Naive thymus-derived CD4-positive, alpha-beta T cell (primary cell): Measurements from ENCODE around the gene ALPL. TPM values are rescaled to one million over a fixed set of nuclear protein-coding genes. Genes with fewer than 3 reads are reported as not detected.

Source experiments
- ATAC-seq: fragments of 150-1000 bp; cut with Tn5 transposase; 2 replicates; pipeline ENCODE4 v1.10.0; 2021; ENCODE audit warnings: mild to moderate bottlenecking, moderate library complexity
- CTCF ChIA-PET: fragments of 350-600 bp; sonication (Branson Sonifier 250); formaldehyde crosslinking; loops from one replicate; lab custom pipeline; 2021; ENCODE audit warnings: antibody characterized with exemption; lab: Charles Lee
- POLR2A ChIA-PET: fragments of 350-600 bp; sonication (Branson Sonifier 250); formaldehyde crosslinking; loops from one replicate; lab custom pipeline; 2021; ENCODE audit warnings: antibody characterized with exemption, inconsistent platforms; lab: Charles Lee
- DNase-seq, 9 donors: peaks; one replicate each; pipeline versions ENCODE4 v3.0.0 to v3.0.0-alpha.2; 2020 to 2022; ENCODE audit warnings: mixed read lengths in 1 of 9
- H3K27ac ChIP-seq: one replicate; pipeline ENCODE4 v1.7.0; 2013; ENCODE audit warnings: mild to moderate bottlenecking, low read depth, low read length, moderate library complexity
- H3K27me3 ChIP-seq, 2 donors: one replicate each; pipeline ENCODE4 v1.7.0; 2013; ENCODE audit warnings: low read length in 2 of 2, mild to moderate bottlenecking in 2 of 2, moderate library complexity in 2 of 2; ENCODE audit not compliant: control insufficient read depth in 2 of 2, insufficient read depth in 2 of 2
- H3K36me3 ChIP-seq, 3 experiments: 1 replicate in 2 of 3; 2 replicates in 1 of 3; pipeline ENCODE4 v1.7.0; 2013; ENCODE audit warnings: low read length in 3 of 3, mild to moderate bottlenecking in 3 of 3, moderate library complexity in 1 of 3; ENCODE audit not compliant: insufficient read depth in 3 of 3, control insufficient read depth in 2 of 3
- H3K4me1 ChIP-seq, 2 donors: one replicate each; pipeline ENCODE4 v1.7.0; 2013; ENCODE audit warnings: low read length in 2 of 2, mild to moderate bottlenecking in 2 of 2, moderate library complexity in 1 of 2; ENCODE audit not compliant: control insufficient read depth in 2 of 2, insufficient read depth in 2 of 2
- H3K4me3 ChIP-seq: 2 replicates; pipeline ENCODE4 v1.7.0; 2013; ENCODE audit warnings: mild to moderate bottlenecking, low read length
- H3K9me3 ChIP-seq, 3 experiments: 1 replicate in 2 of 3; 2 replicates in 1 of 3; pipeline ENCODE4 v1.7.0; 2013; ENCODE audit warnings: low read length in 3 of 3; ENCODE audit not compliant: control insufficient read depth in 2 of 3
- H3K27ac Mint-ChIP-seq, 9 donors: one replicate each; pipeline ENCODE4 v1.8.0; 2020 to 2022; ENCODE audit warnings: mixed read lengths in 9 of 9, mild to moderate bottlenecking in 8 of 9, moderate library complexity in 5 of 9, inconsistent platforms in 2 of 9
- H3K27me3 Mint-ChIP-seq, 5 donors: one replicate each; pipeline ENCODE4 v1.8.0; 2021 to 2022; ENCODE audit warnings: mixed read lengths in 5 of 5, mild to moderate bottlenecking in 1 of 5
- H3K36me3 Mint-ChIP-seq, 5 donors: one replicate each; pipeline ENCODE4 v1.8.0; 2020 to 2022; ENCODE audit warnings: mixed read lengths in 5 of 5, mild to moderate bottlenecking in 3 of 5, inconsistent platforms in 1 of 5
- H3K4me1 Mint-ChIP-seq, 7 donors: one replicate each; pipeline ENCODE4 v1.8.0; 2020 to 2022; ENCODE audit warnings: mixed read lengths in 7 of 7, mild to moderate bottlenecking in 3 of 7, inconsistent platforms in 1 of 7
- H3K4me3 Mint-ChIP-seq, 10 donors: one replicate each; pipeline ENCODE4 v1.8.0; 2020 to 2022; ENCODE audit warnings: mild to moderate bottlenecking in 10 of 10, mixed read lengths in 10 of 10, moderate library complexity in 6 of 10, inconsistent platforms in 2 of 10
- H3K9me3 Mint-ChIP-seq, 11 donors: one replicate each; pipeline ENCODE4 v1.8.0; 2020 to 2022; ENCODE audit warnings: mixed read lengths in 11 of 11, mild to moderate bottlenecking in 4 of 11, inconsistent platforms in 1 of 11, moderate library complexity in 1 of 11
- intact Hi-C, 2 donors: fragments of 100-400 bp; cut with micrococcal nuclease; formaldehyde crosslinking; loops; one replicate each; pipeline ENCODE4 v1.15.1; 2023
- polyA plus RNA-seq, 2 donors: library from polyadenylated mRNA; unstranded; fragments of 300-500 nt; fragmentation: Illumina TruSeq; gene quantifications; one replicate each; pipeline ENCODE4 v1.2.3, GENCODE V29; 2021
- total RNA-seq, 6 experiments: library from RNA in 5 of 6; stranded (reverse) in 5 of 6; gene quantifications; 1 replicate in 5 of 6; 2 replicates in 1 of 6; pipeline ENCODE4 v1.2.3 and lab custom pipeline; 2021 to 2026

The ALPL gene
- total and polyA plus RNA-seq, 7 experiments from 2014 or later = not detected

DNA sequence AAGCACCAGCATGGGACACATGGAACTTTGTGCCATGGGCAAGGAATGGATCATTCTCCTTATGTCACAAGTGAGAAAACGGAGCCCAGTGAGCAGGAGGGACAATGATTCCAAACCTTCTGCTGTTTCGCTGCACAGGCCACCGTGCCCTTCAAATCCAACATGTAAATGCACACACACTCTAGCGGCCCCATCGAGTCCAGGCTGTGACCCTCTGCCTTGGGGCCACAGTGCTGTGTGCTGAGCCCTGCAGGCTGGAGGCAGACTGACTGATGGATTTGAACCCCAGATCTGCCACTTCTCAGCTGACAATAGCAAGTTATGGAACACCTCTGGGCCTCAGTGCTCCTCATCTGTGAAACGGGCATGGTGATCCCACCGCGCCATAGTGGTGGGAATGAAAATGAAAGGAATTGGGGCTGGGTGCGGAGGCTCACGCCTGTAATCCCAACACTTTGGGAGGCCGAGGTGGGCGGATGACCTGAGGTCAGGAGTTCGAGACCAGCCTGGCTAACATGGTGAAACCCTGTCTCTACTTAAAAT is 63.6 kb downstream of the ALPL start:
- ChIA-PET POLR2A (no interaction called here), CTCF (no interaction called here)
- H3K4me3 Mint-ChIP-seq = no peak overlapping the region
- no peak overlapping the region for H3K4me3 ChIP-seq
- no peaks in the 10 kb centered on the region for H3K4me1 Mint-ChIP-seq
- H3K27me3 ChIP-seq = no peaks in the 10 kb centered on the region
- DNase-seq (no peak), ATAC-seq (no peak)
- intact Hi-C loops = no loop called here
- H3K27me3 Mint-ChIP-seq = peaks cover 5 to 25% (median 11%) of the 10 kb centered on the region in 5 donors
- no peaks in the 10 kb centered on the region for H3K36me3 ChIP-seq
- no peaks in the 10 kb centered on the region for H3K9me3 ChIP-seq
- no peak overlapping the region for H3K27ac ChIP-seq
- H3K4me1 ChIP-seq = no peaks in the 10 kb centered on the region
- no peaks in the 10 kb centered on the region for H3K36me3 Mint-ChIP-seq
- H3K27ac Mint-ChIP-seq = no peak overlapping the region
- no peaks in the 10 kb centered on the region for H3K9me3 Mint-ChIP-seq

DNA sequence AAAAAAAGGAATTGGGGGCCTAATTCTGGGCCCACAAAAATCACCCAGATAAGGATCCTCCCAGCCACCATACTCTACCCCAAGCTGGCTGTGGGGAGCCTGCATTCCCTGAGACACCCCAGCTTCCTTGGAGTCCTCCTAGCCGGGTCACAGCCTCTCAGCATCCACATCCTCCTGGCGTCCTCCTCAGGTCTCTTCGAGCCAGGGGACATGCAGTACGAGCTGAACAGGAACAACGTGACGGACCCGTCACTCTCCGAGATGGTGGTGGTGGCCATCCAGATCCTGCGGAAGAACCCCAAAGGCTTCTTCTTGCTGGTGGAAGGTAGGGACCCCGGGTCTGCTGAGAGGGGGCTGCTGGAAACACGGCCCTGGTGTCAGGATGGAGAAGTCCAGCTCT is 64.3 kb downstream of the ALPL start:
- intact Hi-C loops = no loop called here
- ChIA-PET CTCF (no interaction called here), POLR2A (no interaction called here)
- Histone ChIP-seq H3K36me3 (no peaks in the 10 kb centered on the region), H3K4me1 (no peaks in the 10 kb centered on the region), H3K27ac (no peak overlapping the region), H3K9me3 (no peaks in the 10 kb centered on the region), H3K27me3 (no peaks in the 10 kb centered on the region), H3K4me3 (no peak overlapping the region)
- H3K27ac Mint-ChIP-seq = no peak overlapping the region
- no peaks in the 10 kb centered on the region for H3K9me3 Mint-ChIP-seq
- no peak overlapping the region for H3K4me3 Mint-ChIP-seq
- H3K4me1 Mint-ChIP-seq = no peaks in the 10 kb centered on the region
- no peaks in the 10 kb centered on the region for H3K36me3 Mint-ChIP-seq
- no peak for DNase-seq
- peaks cover 5 to 27% (median 11%) of the 10 kb centered on the region in 5 donors for H3K27me3 Mint-ChIP-seq
- no peak for ATAC-seq

DNA sequence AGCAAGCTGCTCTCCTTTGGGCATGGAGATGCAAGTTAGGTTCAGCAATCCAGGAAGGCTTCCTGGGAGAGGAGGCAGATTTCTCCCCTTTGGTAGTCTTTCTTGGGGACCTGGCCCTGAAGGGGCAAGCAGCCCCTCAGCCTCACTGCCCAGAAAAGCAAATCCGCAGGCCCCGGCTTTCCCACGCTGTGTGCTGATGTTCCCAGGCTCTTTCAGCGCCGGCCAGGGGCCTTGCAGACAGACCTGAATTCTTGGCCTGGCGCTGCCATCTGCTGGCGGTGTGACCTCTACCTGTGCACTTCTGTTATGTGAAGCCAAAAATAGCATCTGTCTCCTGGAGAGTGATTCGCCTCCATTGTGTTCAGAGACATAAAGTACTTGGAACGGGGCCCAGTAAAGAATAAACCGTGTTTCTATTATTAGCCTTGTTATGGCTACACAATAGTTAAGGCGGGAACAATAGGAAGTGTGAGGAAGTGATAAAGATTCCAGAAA is 64.8 kb downstream of the ALPL start:
- H3K27ac ChIP-seq = no peak overlapping the region
- H3K4me1 Mint-ChIP-seq = no peaks in the 10 kb centered on the region
- DNase-seq = peak in 1 of 9 donors; percentile 28
- no peak overlapping the region for H3K27ac Mint-ChIP-seq
- no peak overlapping the region for H3K4me3 ChIP-seq
- intact Hi-C loops = no loop called here
- no peaks in the 10 kb centered on the region for H3K9me3 ChIP-seq
- no peaks in the 10 kb centered on the region for H3K9me3 Mint-ChIP-seq
- no peaks in the 10 kb centered on the region for H3K4me1 ChIP-seq
- no peaks in the 10 kb centered on the region for H3K27me3 ChIP-seq
- no peaks in the 10 kb centered on the region for H3K36me3 ChIP-seq
- no peak for ATAC-seq
- H3K36me3 Mint-ChIP-seq = no peaks in the 10 kb centered on the region
- ChIA-PET CTCF (no interaction called here), POLR2A (no interaction called here)
- no peak overlapping the region for H3K4me3 Mint-ChIP-seq
- H3K27me3 Mint-ChIP-seq = peaks cover 5 to 27% (median 11%) of the 10 kb centered on the region in 5 donors

DNA sequence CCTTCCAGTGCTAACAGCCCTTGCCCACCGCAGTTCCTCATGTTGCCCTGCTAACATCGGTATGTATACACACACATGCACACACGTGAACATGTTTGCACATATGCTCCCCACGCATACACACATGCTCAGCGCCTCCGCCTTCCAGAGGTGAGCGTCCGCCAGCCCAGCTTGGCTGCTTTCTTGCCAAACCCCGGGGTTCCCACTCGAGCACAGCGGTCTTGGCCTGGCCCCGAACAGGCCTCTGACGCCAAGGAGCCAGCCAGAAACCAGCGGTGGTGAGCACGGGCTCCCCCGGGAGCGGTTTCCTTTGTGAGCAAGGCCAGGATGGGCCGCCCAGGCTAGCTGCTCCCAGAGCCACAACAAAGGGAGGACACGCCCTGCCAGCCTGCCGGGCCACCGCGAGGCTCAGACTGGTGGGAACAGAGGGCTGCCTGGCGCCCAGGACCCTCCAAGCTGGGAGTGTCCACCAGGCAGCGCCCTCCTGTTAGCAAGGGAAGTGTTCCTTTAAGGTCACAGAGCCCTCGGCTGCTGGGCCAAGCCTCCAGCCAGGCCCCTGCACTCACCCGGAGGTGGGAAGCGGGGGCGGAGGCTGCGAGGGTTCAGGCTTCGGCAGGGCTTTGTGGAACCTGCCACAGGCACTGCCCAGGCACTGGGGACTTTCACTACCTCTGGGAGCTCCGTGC is 65.4 kb downstream of the ALPL start:
- no peak for ATAC-seq
- no peak overlapping the region for H3K4me3 Mint-ChIP-seq
- DNase-seq = no peak

DNA sequence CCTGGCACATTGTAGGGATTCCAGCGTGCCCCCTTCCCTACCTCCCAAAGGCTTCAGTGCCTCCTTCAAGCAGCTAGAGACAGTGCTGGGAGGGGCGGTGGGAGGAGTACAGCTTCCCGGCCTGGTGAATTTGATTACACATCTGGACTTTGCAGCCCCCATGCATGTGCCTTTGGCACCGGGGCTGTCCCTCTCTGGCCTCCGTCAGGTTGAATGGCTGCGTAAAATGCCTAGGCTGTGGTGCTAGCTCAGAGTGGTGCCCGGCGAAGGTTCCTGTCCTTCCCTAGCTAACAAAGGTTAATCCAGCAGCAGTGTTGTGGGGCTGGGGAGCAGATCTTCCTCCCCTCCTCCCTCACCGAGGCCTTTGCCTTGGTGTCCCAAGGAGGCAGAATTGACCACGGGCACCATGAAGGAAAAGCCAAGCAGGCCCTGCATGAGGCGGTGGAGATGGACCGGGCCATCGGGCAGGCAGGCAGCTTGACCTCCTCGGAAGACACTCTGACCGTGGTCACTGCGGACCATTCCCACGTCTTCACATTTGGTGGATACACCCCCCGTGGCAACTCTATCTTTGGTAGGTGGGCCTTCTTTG is 66.2 kb downstream of the ALPL start:
- Histone ChIP-seq H3K27ac (no peak overlapping the region), H3K4me3 (no peak overlapping the region), H3K27me3 (no peaks in the 10 kb centered on the region), H3K9me3 (no peaks in the 10 kb centered on the region), H3K4me1 (no peaks in the 10 kb centered on the region), H3K36me3 (no peaks in the 10 kb centered on the region)
- intact Hi-C loops = no loop called here
- Mint-ChIP-seq H3K4me3 (no peak overlapping the region), H3K27me3 (peaks cover 5 to 27% (median 11%) of the 10 kb centered on the region in 5 donors), H3K27ac (no peak overlapping the region), H3K4me1 (no peaks in the 10 kb centered on the region), H3K9me3 (no peaks in the 10 kb centered on the region), H3K36me3 (no peaks in the 10 kb centered on the region)
- ChIA-PET CTCF (no interaction called here), POLR2A (no interaction called here)
- no peak for ATAC-seq
- DNase-seq = no peak

More for the DNA sequence above, 65.4 kb downstream of the ALPL start:
- CTCF ChIA-PET = no interaction called here
- Mint-ChIP-seq H3K27me3 (peaks cover 5 to 27% (median 11%) of the 10 kb centered on the region in 5 donors), H3K27ac (no peak overlapping the region), H3K36me3 (no peaks in the 10 kb centered on the region), H3K4me1 (no peaks in the 10 kb centered on the region), H3K9me3 (no peaks in the 10 kb centered on the region)
- Histone ChIP-seq H3K27me3 (no peaks in the 10 kb centered on the region), H3K9me3 (no peaks in the 10 kb centered on the region), H3K36me3 (no peaks in the 10 kb centered on the region), H3K4me3 (no peak overlapping the region), H3K27ac (no peak overlapping the region), H3K4me1 (no peaks in the 10 kb centered on the region)
- POLR2A ChIA-PET = no interaction called here
- intact Hi-C loops = no loop called here

DNA sequence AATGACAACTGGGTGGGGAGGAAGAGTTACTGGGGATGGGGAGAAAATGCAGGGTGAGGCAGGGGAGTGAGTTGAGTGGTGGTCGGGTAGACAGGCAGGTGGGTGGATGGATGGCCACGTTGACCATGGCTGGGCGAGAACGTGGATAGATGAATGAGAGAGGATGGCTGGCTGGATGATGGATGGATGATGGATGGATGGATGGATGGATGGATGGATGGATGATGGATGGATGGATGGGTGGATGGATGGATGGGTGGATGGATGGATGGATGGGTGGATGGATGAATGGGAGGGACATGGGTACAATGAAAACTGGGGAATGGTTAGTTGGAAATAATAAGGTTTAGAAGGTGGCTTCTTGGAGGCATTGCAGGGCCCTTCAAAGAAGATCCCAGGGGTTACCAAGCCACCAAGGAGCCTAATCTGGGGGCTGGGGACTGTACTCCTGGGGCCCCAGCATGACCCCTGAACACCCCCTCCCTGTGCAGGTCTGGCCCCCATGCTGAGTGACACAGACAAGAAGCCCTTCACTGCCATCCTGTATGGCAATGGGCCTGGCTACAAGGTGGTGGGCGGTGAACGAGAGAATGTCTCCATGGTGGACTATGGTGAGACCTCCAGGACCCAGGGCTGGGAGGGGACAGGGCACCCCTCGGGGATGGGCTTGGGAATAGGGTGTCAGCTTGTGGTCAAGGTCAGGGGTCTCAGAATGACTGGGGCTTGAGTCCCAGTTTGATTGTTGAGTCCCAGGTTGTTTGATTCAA is 67.0 kb downstream of the ALPL start:
- Mint-ChIP-seq H3K9me3 (no peaks in the 10 kb centered on the region), H3K27me3 (peaks cover 5 to 27% (median 11%) of the 10 kb centered on the region in 5 donors), H3K36me3 (no peaks in the 10 kb centered on the region), H3K27ac (no peak overlapping the region), H3K4me1 (no peaks in the 10 kb centered on the region), H3K4me3 (no peak overlapping the region)
- H3K9me3 ChIP-seq = no peaks in the 10 kb centered on the region
- H3K27ac ChIP-seq = no peak overlapping the region
- ChIA-PET POLR2A (no interaction called here), CTCF (no interaction called here)
- H3K27me3 ChIP-seq = no peaks in the 10 kb centered on the region
- intact Hi-C loops = no loop called here
- no peak overlapping the region for H3K4me3 ChIP-seq
- H3K36me3 ChIP-seq = no peaks in the 10 kb centered on the region
- DNase-seq = no peak
- H3K4me1 ChIP-seq = no peaks in the 10 kb centered on the region
- ATAC-seq = no peak
